ENCODE results near the gene FMO1.

- TF ChIP-seq, protein P1, sequence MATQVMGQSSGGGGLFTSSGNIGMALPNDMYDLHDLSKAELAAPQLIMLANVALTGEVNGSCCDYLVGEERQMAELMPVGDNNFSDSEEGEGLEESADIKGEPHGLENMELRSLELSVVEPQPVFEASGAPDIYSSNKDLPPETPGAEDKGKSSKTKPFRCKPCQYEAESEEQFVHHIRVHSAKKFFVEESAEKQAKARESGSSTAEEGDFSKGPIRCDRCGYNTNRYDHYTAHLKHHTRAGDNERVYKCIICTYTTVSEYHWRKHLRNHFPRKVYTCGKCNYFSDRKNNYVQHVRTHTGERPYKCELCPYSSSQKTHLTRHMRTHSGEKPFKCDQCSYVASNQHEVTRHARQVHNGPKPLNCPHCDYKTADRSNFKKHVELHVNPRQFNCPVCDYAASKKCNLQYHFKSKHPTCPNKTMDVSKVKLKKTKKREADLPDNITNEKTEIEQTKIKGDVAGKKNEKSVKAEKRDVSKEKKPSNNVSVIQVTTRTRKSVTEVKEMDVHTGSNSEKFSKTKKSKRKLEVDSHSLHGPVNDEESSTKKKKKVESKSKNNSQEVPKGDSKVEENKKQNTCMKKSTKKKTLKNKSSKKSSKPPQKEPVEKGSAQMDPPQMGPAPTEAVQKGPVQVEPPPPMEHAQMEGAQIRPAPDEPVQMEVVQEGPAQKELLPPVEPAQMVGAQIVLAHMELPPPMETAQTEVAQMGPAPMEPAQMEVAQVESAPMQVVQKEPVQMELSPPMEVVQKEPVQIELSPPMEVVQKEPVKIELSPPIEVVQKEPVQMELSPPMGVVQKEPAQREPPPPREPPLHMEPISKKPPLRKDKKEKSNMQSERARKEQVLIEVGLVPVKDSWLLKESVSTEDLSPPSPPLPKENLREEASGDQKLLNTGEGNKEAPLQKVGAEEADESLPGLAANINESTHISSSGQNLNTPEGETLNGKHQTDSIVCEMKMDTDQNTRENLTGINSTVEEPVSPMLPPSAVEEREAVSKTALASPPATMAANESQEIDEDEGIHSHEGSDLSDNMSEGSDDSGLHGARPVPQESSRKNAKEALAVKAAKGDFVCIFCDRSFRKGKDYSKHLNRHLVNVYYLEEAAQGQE (IDR thresholded peaks at IDR 0.05; ENCODE audit: insufficient read depth in 1 of 2, low read depth in 2 of 2, low read length in 2 of 2): no peak
- no peak for TF ChIP-seq POLR2AphosphoS5 (IDR thresholded peaks at IDR 0.05; ENCODE audit: low read depth, low read length)
- no peak for TF ChIP-seq SIN3A (IDR thresholded peaks at IDR 0.05; ENCODE audit: borderline replicate concordance, insufficient read depth, low read length)
- no peak for TF ChIP-seq TAF1 (IDR thresholded peaks at IDR 0.05; ENCODE audit: borderline replicate concordance, insufficient read depth, low read length)
- TF ChIP-seq FOXP2 (optimal IDR thresholded peaks at IDR 0.05; ENCODE audit: borderline replicate concordance, extremely low read depth, extremely low read length, insufficient read depth): no peak
Measured at GRCh38 chr1:171226747-171227370, 21.4 kb upstream of the FMO1 start.

Data from PFSK-1 (cell line).